BLaER1 (cell line): ENCODE measurements around the gene FYCO1.

Experiments
- H3K27ac ChIP-seq: shearing (Covaris generic); formaldehyde crosslinking; 2 replicates; pipeline ENCODE4 v1.8.1; 2022
- H3K27me3 ChIP-seq: shearing (Covaris generic); formaldehyde crosslinking; 2 replicates; pipeline ENCODE4 v1.8.1; 2022
- H3K36me3 ChIP-seq: shearing (Covaris generic); formaldehyde crosslinking; 2 replicates; pipeline ENCODE4 v1.8.1; 2022
- H3K4me1 ChIP-seq: shearing (Covaris generic); formaldehyde crosslinking; 2 replicates; pipeline ENCODE4 v1.8.1; 2022
- H3K4me2 ChIP-seq: shearing (Covaris generic); formaldehyde crosslinking; 2 replicates; pipeline ENCODE4 v1.8.1; 2022
- H3K4me3 ChIP-seq: shearing (Covaris generic); formaldehyde crosslinking; 2 replicates; pipeline ENCODE4 v1.8.1; 2022
- H3K9ac ChIP-seq: shearing (Covaris generic); formaldehyde crosslinking; 2 replicates; pipeline ENCODE4 v1.8.1; 2022
- H3K9me3 ChIP-seq: shearing (Covaris generic); formaldehyde crosslinking; 2 replicates; pipeline ENCODE4 v1.8.1; 2022
- H4K20me1 ChIP-seq: shearing (Covaris generic); formaldehyde crosslinking; 2 replicates; pipeline ENCODE4 v1.8.1; 2022
- Cebpa-rat ChIP-seq: shearing (Covaris generic); IDR thresholded peaks from 2 replicates; pipeline ENCODE4 v1.8.1; 2022

The FYCO1 gene

GRCh38 chr3:45910892-45911291 is 84.7 kb downstream of the FYCO1 start:
- peaks cover 49% of the 10 kb centered on the region for H3K4me1 ChIP-seq
- H4K20me1 ChIP-seq: no peaks in the 10 kb centered on the region
- H3K9ac ChIP-seq: no peak overlapping the region
- H3K4me2 ChIP-seq: no peak overlapping the region
- no peak overlapping the region for H3K27ac ChIP-seq
- H3K9me3 ChIP-seq: no peaks in the 10 kb centered on the region
- H3K36me3 ChIP-seq: no peaks in the 10 kb centered on the region
- H3K27me3 ChIP-seq: no peaks in the 10 kb centered on the region
- no peak for TF ChIP-seq Cebpa-rat
- H3K4me3 ChIP-seq: no peak overlapping the region

DNA sequence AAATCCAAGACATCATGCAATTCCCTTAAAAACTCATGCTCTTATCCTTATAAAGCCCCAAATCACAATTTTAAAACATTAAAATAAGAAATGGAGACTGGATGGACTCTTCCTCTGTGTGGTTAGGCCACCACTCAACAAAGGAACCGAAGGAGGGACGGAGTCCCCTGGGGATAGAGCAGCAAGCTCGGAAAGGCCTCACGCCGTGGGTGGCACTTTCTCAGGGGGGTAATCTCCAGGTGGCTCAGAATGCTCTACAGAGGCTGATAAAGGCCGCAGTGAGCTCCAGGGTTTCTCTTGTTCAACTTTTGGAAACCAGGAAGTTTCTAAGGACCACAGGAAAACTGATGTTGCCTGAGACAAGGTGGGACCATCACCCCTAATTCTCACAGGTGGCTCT is 86.1 kb downstream of the FYCO1 start:
- Histone ChIP-seq H3K36me3 (no peaks in the 10 kb centered on the region), H3K27ac (no peak overlapping the region), H3K4me1 (peaks cover 36% of the 10 kb centered on the region), H3K27me3 (no peaks in the 10 kb centered on the region), H3K4me2 (peak overlapping the region; percentile 66), H3K4me3 (no peak overlapping the region), H3K9me3 (no peaks in the 10 kb centered on the region), H4K20me1 (no peaks in the 10 kb centered on the region), H3K9ac (no peak overlapping the region)
- no peak for TF ChIP-seq Cebpa-rat

- H3K36me3 ChIP-seq: no peaks in the 10 kb centered on the region
- no peaks in the 10 kb centered on the region for H3K27me3 ChIP-seq
- H4K20me1 ChIP-seq: no peaks in the 10 kb centered on the region
- peak overlapping the region; percentile 66; the same call in 1 of the 2 replicates for H3K4me2 ChIP-seq
- H3K4me1 ChIP-seq: peaks cover 32% of the 10 kb centered on the region
- H3K9ac ChIP-seq: no peak overlapping the region
- H3K27ac ChIP-seq: no peak overlapping the region
- no peak for TF ChIP-seq Cebpa-rat
- no peak overlapping the region for H3K4me3 ChIP-seq
- H3K9me3 ChIP-seq: no peaks in the 10 kb centered on the region
Measured at GRCh38 chr3:45908761-45909160, 86.9 kb downstream of the FYCO1 start.

- Histone ChIP-seq H3K9me3 (no peaks in the 10 kb centered on the region), H3K4me3 (no peak overlapping the region), H3K9ac (no peak overlapping the region), H4K20me1 (no peaks in the 10 kb centered on the region), H3K27me3 (no peaks in the 10 kb centered on the region), H3K36me3 (no peaks in the 10 kb centered on the region), H3K27ac (no peak overlapping the region), H3K4me1 (peaks cover 32% of the 10 kb centered on the region), H3K4me2 (no peak overlapping the region)
- TF ChIP-seq Cebpa-rat: no peak
Measured at GRCh38 chr3:45907769-45908705, 87.6 kb downstream of the FYCO1 start.

GRCh38 chr3:45906681-45907407 is 88.8 kb downstream of the FYCO1 start:
- no peaks in the 10 kb centered on the region for H3K36me3 ChIP-seq
- peaks cover 29% of the 10 kb centered on the region for H3K4me1 ChIP-seq
- H4K20me1 ChIP-seq: no peaks in the 10 kb centered on the region
- no peak overlapping the region for H3K4me2 ChIP-seq
- H3K9ac ChIP-seq: no peak overlapping the region
- no peaks in the 10 kb centered on the region for H3K27me3 ChIP-seq
- no peaks in the 10 kb centered on the region for H3K9me3 ChIP-seq
- no peak overlapping the region for H3K4me3 ChIP-seq
- H3K27ac ChIP-seq: no peak overlapping the region
- no peak for TF ChIP-seq Cebpa-rat

GRCh38 chr3:45905755-45906154 is 89.9 kb downstream of the FYCO1 start:
- no peak for TF ChIP-seq Cebpa-rat
- H3K36me3 ChIP-seq: no peaks in the 10 kb centered on the region
- no peak overlapping the region for H3K27ac ChIP-seq
- no peaks in the 10 kb centered on the region for H3K9me3 ChIP-seq
- H3K4me2 ChIP-seq: no peak overlapping the region
- peaks cover 23% of the 10 kb centered on the region for H3K4me1 ChIP-seq
- no peaks in the 10 kb centered on the region for H4K20me1 ChIP-seq
- H3K4me3 ChIP-seq: no peak overlapping the region
- H3K9ac ChIP-seq: no peak overlapping the region
- no peaks in the 10 kb centered on the region for H3K27me3 ChIP-seq

- Histone ChIP-seq H3K27ac (no peak overlapping the region), H3K27me3 (no peaks in the 10 kb centered on the region), H3K36me3 (no peaks in the 10 kb centered on the region), H3K4me1 (peaks cover 17% of the 10 kb centered on the region), H3K9ac (no peak overlapping the region), H3K4me3 (no peak overlapping the region), H3K4me2 (no peak overlapping the region), H4K20me1 (no peaks in the 10 kb centered on the region), H3K9me3 (no peaks in the 10 kb centered on the region)
- no peak for TF ChIP-seq Cebpa-rat
Measured at GRCh38 chr3:45904931-45905330, 90.7 kb downstream of the FYCO1 start.

- H4K20me1 ChIP-seq: no peaks in the 10 kb centered on the region
- H3K9me3 ChIP-seq: no peaks in the 10 kb centered on the region
- peaks cover 6% of the 10 kb centered on the region; the same call in 1 of the 2 replicates for H3K4me1 ChIP-seq
- no peak overlapping the region for H3K4me2 ChIP-seq
- no peaks in the 10 kb centered on the region for H3K36me3 ChIP-seq
- H3K27ac ChIP-seq: no peak overlapping the region
- H3K27me3 ChIP-seq: no peaks in the 10 kb centered on the region
- H3K4me3 ChIP-seq: no peak overlapping the region
- no peak overlapping the region for H3K9ac ChIP-seq
- no peak for TF ChIP-seq Cebpa-rat
Measured at GRCh38 chr3:45896956-45897355, 98.7 kb downstream of the FYCO1 start.

- Histone ChIP-seq H3K4me1 (peaks cover 15% of the 10 kb centered on the region), H3K36me3 (no peaks in the 10 kb centered on the region), H4K20me1 (no peaks in the 10 kb centered on the region), H3K27ac (no peak overlapping the region), H3K4me2 (no peak overlapping the region), H3K27me3 (no peaks in the 10 kb centered on the region), H3K9ac (no peak overlapping the region), H3K9me3 (no peaks in the 10 kb centered on the region), H3K4me3 (no peak overlapping the region)
- TF ChIP-seq Cebpa-rat: no peak
Measured at GRCh38 chr3:45895686-45896468, 99.7 kb downstream of the FYCO1 start.
